ENCODE results near the gene PTGIR.

DNA sequence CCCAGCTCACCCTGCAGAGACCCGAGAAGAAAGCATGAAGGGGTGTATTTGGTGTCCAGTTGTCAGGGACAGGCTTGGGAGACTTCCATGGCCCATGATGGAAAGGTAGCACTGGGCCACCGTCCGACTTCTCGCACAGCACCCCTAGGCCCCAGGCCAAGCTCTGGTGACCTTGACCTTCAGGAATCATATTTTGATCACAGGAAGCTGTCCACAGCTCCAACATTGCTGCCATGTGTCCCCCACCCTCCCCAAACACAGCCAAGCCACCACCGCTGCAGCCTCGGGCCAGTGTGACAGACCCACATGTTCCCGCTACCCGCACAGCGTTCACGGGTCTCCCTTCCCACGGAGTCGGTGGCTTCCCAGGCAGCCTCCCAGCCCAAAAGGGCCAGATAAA is 842 bp upstream of the PTGIR start:
- no peak for TF ChIP-seq POLR2AphosphoS5 (IDR thresholded peaks at IDR 0.05; ENCODE audit: low read depth, low read length)
- no peak for TF ChIP-seq TAF1 (IDR thresholded peaks at IDR 0.05; ENCODE audit: borderline replicate concordance, insufficient read depth, low read length)
- TF ChIP-seq, protein P1, sequence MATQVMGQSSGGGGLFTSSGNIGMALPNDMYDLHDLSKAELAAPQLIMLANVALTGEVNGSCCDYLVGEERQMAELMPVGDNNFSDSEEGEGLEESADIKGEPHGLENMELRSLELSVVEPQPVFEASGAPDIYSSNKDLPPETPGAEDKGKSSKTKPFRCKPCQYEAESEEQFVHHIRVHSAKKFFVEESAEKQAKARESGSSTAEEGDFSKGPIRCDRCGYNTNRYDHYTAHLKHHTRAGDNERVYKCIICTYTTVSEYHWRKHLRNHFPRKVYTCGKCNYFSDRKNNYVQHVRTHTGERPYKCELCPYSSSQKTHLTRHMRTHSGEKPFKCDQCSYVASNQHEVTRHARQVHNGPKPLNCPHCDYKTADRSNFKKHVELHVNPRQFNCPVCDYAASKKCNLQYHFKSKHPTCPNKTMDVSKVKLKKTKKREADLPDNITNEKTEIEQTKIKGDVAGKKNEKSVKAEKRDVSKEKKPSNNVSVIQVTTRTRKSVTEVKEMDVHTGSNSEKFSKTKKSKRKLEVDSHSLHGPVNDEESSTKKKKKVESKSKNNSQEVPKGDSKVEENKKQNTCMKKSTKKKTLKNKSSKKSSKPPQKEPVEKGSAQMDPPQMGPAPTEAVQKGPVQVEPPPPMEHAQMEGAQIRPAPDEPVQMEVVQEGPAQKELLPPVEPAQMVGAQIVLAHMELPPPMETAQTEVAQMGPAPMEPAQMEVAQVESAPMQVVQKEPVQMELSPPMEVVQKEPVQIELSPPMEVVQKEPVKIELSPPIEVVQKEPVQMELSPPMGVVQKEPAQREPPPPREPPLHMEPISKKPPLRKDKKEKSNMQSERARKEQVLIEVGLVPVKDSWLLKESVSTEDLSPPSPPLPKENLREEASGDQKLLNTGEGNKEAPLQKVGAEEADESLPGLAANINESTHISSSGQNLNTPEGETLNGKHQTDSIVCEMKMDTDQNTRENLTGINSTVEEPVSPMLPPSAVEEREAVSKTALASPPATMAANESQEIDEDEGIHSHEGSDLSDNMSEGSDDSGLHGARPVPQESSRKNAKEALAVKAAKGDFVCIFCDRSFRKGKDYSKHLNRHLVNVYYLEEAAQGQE (IDR thresholded peaks at IDR 0.05; ENCODE audit: insufficient read depth in 1 of 2, low read depth in 2 of 2, low read length in 2 of 2), result no peak
- TF ChIP-seq SIN3A (IDR thresholded peaks at IDR 0.05; ENCODE audit: borderline replicate concordance, insufficient read depth, low read length), result no peak
